Measurements from ENCODE around the gene SLC24A4.

GRCh38 chr14:92521058-92521415, 198.1 kb downstream of the SLC24A4 start:
- TF ChIP-seq EZH2phosphoT487 (IDR thresholded peaks at IDR 0.05; ENCODE audit: borderline replicate concordance) (no peak), CTCF (conservative IDR thresholded peaks at IDR 0.05; ENCODE audit: low read length) (no peak)
